ENCODE data around the gene LLGL2.

Gene LLGL2

DNA sequence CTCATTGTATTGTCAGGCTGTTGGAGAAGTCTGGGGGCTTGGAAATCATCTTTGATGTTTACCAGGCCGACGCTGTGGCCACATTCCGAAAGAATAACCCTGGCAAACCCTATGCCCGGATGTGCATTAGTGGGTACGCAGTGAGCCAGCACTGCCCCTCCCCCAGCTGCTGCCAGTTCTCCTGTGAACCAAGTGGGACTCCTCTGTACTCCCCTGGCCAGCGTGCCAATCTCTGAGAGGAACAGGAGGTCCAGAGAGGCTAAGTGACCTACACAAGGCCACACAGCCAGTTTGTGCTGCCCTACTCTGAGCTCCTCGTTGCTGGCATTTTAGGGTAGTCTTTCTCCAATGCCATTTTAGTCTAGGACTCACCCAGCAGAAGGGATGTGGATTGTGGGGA, 1.9 kb upstream of the LLGL2 start:
- no peak for DNase-seq (ENCODE audit: low spot score)

DNA sequence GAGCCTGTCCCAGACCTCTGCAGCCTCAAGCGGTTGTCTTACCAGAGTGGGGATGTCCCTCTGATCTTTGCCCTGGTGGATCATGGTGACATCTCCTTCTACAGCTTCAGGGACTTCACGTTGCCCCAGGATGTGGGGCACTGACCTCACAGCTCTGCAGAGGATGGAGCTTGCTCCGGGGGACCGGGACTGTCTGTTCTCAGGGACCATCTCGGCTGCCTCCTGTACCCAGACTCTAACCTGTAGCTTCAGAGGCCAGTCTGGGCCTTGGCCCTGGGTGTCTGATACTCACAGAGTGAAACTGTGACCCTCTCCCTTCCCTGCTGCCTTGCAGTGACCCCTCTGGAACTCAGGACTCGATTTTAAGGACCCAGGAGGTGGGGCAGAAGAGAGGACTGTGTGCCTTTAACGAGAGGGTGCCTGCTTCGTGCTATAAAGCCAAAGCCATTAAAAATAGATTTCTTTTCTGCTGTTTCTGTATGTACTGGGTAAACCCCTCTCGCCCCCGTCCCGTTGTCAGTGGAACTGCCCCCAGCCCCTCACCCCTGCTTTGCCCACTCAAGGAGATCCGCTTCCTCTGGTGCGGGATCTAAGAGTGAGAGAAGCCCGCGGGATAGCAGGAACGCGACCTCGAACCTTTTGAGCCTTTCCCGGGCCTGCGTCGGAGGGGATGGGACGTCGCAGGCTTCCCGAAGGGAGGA, 1.1 kb upstream of the LLGL2 start:
- no peak for DNase-seq (ENCODE audit: low spot score)

DNA sequence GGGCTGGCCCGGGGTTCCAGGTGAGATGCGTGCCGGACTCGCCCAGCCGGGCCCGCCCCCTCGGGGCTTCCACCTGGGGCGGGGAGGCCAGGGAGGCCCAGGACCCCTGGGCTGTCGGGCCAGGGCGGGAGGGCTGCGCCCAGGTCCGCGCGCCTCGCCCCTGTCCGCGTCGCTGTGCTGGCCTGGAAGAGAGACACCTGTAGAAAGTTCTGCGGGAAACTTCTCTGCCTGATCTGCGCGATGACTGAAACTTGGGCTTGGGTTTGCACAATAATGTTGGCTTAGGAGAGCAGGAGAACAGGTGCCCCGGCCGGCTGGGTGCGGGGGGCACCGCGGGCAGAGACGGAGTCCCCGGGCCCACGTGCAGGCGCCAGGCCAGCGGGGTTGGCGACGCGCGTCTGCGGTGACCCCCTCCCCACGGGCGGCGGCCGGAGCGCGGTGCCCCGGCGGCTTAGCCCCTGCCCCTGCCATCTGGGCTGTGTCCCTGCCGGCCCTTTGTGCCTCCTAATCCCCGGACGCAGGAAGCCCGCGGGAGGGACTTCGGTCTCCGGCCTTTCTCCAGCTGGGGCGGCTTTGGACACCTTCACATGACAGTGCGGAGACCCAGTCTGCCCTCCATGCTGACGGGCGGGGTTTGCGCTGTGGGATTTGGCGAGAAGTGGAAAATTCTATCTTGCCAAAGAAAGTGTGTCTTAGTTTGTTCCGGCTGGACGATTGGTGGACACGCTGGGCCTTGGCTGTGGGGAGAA, 483 bp downstream of the LLGL2 start:
- no peak for DNase-seq (ENCODE audit: low spot score)

DNA sequence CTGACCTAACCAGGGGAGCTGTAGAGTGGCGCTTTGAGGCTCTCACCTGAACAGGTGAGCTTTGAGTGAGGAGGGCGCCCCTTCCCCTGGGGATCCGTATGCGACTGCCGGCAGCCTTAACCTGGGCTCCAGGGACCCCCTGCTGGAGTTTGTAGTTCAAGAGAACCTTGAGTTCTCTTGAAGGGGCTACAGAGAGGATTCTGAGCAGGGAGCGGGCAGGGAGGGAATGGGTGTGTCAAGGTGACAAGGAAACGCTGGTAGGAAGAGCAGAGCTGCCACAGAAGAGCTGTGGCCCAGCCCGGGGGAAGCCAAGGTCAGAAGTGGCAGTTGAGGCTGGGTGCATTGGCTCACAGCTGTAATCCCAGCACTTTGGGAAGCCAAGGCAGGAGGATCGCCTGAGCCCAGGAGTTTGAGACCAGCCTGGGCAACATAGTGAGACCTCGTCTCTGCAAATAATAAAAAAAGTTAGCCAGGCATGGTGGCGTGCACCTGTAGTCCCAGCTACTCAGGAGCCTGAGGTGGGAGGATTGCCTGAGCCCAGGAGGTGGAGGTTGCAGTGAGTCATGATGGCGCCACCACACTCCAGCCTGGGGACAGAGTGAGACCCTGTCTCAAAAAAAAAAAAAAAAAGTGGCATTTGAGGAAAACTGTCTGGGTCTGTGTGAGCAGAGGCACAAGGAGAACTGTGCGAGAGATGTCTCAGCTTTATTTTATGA, 1.2 kb downstream of the LLGL2 start:
- no peak for DNase-seq (ENCODE audit: low spot score)

DNA sequence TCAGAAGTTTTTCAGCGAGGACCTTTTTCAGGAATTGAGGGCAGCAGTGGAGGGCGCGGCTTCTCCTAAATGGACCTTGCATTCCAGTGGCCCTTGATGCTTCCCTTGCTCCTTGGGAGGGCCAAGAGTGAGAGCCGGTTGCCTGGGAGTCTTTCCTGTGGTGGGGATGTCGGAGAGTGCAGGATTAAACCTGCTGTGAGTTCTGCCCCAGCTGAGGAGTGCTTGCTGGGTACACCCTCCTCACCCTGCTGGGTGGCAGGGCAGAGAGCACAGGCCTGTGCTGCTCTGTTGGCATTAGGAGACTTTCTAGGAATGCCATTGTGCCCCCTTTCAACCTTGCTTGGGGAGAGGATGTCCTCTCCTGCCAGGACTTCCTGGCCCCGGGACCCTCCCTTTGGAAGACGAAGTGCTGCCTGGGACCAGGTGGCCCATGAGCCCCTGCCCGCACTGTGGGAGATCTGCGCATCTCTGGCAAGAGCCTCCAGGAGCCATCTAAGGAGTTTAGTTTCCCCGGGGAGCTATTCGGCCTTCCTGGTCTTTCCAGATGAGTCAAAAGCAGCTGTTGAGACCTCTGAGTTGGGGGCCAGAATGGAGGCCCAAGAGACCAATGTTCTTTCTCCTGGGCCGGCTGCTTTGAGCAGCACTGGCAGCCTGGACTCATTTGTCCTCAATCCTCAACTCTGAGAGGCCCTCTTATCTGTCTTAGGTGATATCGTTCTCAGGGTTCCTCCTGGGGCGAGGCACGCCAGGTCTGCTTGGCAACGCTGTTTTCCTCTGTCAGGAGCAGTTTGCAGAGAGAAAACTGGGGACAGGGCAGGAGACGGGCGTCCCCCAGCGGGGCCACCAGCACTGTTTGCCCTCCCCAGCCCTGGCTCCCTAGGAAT, 5.6 kb downstream of the LLGL2 start:
- no peak for DNase-seq (ENCODE audit: low spot score)

DNA sequence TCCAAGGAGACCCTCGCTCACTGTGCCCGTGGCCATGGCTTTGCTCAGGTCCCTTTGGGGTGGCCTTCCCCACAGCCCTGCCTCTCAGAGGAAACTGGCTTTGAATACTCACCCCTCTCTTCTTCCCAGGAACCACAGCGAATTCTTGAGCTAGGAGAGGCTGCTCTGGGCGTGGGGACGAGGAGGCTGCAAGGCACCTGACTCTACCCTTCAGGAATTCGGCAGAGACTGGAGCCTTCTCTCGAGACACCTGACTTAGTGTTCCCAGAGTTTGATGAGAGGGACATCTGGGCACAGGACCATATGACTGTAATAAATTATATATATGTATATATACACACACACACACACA, 6.2 kb downstream of the LLGL2 start:
- no peak for DNase-seq (ENCODE audit: low spot score)

DNA sequence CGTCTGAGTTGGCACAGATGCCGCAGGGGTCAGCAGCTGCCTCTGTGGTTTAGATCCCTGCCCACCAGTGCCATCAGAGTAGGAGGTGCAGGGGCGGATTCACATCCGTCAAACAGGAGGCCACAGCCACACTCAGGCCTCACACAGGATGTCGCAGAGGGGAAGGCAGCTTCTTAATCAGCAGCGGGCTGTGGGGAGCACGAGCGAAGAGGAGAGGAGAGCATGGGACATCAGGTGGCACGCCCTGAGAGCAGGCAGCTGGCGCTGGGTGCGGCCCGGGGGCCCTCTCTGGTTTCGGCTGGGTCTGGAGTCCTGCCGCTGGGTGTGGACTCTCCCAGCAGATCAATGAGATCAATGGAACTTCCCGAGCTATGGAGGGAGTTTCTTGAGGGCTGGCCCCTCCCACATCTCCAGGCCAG, 9.6 kb downstream of the LLGL2 start:
- no peak for DNase-seq (ENCODE audit: low spot score)

DNA sequence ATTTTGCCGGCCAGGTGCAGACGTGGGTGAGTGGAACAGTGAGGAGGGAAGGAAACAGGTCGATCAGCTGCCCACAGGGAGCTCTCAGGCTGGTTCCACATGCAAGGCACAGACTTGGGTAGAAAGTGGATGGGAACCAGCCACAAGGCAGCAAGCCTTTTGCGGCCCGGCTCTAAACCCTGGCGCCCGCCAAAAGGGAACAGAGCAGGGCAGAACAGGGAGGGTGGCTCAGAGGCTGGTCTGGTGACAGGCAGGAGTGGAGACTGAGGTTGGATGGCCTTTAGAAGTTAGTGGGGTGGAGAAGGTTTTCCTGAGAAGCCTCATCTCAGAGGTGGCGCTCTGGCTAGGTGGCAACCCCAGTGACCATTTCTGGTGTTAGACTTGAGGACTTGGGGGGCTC, 10.4 kb downstream of the LLGL2 start:
- no peak for DNase-seq (ENCODE audit: low spot score)

DNA sequence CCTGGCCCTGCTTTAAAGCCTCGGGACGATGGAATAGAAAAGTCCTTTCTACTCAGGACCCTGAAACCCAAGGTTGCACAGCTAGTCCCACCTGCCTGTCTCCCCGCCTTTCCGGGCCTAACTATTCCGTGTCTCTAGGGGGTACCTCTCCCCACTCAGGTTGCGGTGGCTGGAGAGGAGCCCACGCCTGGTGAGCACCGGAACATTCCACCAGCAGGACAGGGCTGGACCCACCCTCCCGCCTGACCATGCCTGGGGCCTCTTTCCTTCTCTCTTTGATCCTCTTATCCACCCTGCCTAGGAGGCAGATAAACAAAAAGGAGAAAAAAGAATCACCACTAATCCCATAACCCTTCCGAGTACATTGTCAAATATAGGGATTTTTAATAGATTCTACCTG, 10.9 kb downstream of the LLGL2 start:
- DNase-seq (ENCODE audit: low spot score), result no peak

DNA sequence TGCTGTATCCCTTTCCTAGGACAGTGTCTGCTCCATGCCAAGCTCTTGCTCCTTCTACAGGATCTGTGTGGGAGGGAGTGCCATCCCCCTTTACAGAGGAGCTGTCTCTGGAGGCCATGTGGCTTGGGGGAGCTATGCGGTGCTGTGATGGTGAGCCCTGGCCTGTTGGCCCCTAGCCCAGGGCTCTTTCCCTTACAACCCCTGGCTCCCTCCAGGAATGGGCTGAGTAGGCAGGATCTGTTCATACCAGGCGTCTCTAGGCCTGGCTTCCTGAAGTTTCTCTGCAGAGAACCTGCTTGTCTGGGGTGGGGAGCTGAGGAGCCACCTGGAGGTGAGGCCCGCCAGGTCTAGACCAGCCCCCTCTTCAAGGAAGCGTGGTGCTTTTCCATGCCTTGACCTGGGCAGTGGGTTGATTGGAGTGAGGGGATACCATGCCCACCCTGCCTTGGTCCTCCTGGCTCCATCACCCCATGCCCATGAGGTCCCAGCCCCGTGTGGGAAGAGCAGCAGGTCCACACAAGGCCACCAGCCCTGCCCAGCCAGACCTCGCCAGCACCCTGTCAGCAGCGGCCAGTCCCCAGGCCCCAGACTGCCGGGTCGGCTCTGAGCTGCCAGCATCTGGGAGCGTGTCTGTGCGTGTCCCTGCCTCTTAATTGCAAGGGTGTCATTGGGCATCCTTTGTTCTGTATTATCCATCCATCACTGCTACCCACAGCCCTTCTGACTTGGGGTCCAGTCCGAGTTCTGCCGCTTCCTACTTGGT, 14.7 kb downstream of the LLGL2 start:
- no peak for DNase-seq (ENCODE audit: low spot score)

DNA sequence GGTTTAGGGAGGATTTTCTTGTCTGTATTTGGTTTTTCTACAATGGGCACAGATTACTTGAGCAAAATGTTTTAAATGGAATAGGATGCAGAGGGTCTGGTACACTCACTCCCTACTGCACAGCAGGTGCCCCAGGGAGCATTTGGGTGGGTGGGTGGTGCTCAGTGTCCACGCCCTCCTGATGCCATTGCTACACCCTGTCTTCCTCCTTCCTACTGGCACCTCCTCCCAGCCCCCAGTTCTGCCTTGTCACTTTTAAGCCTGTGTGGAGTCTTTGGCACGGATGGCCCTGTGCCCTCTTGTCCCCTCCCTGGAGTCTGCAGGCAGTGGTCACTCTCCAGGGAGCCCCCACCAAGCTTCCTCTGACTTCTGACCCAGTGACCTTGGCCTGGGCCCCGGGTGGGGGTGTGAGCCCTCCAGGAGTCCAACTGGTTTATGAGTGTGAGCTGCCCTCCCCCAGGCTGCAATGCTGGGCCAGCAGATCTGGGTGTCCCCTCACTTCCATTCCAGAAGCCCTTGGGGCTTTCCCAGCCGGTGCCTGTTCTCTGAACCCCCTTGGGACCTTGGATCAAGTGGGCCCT, 15.5 kb downstream of the LLGL2 start:
- no peak for DNase-seq (ENCODE audit: low spot score)

DNA sequence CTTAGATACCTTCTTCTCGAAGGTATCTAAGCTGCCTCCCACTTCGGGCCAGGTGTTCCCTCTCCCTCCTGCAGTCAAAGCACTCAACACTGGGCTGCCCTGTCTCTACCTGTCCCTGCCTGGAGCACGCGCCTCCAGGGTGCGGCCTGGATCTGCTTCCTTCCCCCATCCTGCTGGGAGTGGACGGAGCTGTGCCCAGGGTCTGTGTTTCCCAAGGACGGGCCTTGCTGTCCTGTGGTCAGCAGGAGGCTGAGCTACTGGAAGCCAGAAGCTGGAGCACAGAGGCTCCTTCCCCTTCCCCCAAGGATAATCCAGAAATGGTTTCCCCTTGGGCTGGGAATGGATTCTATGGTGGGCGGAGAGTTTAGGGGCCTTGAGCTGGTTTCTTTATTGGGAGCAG, 16.7 kb downstream of the LLGL2 start:
- DNase-seq (ENCODE audit: low spot score), result no peak

DNA sequence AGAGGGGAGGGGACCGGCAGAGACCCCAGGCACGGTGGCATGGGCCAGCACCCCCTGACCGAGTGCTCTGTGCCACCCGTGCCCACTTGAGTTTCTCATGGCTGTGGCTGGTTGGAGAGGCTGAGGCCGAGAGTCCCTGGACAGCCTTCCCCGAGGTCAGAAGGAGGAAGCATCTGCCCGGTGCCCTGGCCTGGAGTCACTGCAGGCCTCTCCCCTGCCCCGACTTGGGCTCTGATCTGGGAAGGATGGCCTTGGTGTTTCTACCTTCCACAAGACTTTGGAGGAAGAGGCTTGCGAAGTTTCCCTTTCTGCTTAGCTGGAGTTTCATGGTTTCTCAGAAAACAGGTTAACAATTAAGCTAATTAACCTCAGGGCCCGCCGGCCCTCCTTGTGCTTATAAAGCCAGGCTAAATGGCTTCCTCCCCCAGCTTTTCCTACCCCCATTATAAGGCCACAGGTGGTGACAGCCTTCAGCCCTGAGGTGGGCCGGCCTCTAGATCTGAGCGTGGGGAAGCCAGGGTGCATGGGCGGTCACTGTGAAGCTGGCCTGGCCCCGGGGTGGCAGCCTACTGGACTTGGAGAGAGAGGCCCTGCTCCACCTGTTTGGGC, 17.3 kb downstream of the LLGL2 start:
- no peak for DNase-seq (ENCODE audit: low spot score)

DNA sequence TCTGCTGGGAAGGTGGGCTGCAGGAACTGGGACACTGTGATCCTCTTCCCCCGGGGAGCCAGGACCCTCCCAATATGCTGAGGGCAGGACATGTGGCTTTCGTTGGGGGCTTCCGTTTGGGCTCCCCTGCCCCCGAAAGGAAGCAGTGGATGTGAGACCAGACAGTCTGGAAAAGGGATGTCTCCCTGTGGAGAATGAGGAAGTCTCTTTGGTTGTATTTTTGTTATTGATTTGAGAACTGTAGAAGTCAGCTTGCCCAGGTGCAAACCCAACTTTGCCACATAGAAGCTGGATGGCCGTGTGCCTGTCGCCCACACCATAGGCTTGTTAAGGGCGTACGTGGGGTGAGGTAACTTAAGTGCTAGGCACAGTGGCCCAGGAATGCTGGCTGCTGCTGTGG, 18.8 kb downstream of the LLGL2 start:
- no peak for DNase-seq (ENCODE audit: low spot score)

DNA sequence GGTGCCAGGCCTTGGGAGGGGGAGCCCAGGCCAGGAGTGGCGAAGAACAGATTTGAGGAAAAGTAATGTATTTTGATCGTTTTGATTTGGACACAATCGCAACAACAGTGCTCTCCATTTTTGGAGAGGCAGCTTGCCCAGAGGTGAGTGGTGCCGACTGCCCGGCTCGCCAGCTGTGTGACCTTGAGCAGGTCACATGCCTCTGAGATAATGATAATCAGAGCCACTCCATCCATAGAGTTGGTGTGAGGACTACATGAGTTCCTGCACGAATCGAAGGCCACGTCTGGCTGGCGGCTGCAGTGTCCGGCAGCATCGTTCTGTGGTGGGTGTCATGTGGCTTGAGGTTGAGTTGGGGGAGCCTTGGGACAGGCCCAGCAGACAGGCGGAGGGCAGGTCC, 20.7 kb downstream of the LLGL2 start:
- DNase-seq (ENCODE audit: low spot score), result no peak

DNA sequence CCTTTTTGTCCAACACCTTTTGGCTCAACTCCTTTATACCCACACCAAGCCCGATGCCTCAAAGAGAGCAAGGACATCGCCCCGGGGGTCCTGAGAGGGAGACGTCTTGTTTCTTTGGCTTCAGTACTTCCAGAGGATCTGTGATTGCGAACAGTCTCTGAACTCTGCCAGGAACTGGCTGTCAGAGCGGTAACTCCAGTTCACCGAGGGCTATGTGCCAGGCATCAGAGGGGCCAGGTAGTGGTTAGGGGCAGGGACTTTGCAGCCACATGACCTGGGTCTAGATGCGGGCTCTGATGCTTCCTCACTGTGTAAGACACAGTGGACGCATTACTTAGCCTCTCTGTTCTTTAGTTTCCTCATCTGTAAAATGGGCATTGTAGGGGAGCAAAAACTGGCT, 21.6 kb downstream of the LLGL2 start:
- no peak for DNase-seq (ENCODE audit: low spot score)

DNA sequence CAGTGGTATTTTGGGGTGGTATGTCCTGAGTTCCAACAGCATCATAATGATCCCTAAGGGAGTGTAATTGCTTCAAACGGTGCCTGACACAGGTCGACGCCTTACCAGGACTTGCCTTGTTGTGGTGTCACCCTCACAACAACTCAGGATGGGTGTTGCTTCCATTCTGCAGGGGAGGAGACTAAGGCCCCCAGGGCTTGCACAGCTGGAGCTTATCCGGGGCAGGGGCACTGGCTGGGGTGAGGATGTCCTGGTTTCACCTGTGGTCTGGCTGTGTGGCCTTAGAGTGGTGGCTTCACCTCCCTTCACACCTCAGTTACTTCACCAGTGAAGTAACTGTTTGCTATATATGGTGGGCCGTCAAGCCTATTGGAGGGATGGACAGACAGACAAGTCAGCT, 23.3 kb downstream of the LLGL2 start:
- DNase-seq (ENCODE audit: low spot score), result no peak

DNA sequence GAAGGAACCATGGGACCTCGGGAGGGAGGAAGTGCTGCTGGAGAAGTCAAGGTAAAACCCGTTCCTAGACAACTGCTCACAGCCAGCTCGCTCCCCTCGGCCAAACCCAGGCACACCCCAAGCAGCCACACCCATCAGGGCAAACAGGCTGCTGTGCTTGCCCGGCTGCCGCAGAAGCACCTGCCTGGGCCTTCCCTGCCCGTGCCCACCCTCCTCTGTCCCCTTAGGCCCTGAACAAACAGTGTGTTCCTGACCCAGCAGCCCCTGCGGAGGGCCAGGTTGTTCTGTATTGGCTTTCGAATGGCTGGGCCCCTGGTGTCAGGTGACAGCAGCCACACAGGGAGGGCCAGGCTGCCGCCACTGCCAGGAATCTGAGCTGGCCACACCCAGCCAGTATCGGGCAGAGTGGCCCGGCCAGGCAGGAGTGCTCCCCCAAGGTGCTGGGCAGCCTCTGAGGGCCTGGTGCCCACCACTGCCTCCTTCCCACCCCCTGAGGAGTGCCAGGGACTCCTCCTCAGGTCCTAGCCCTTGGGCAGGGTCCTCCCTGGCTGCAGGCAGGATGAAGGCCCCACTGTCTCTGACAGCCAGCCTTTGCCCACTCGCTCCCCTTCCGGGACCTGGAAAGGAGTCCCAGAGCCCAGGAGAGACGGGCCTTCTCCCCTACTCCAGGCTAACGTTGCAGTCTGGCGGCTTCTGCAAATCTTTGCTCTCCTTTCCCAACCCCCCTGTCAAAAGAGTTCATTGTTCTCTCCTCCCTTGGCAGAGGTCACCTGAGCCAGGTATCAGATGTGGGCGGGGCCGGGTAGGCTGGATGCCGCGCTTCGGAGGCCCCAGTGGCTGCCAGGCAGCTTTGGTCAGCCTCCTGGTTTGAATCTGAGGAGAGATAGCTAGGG, 24.0 kb downstream of the LLGL2 start:
- no peak for DNase-seq (ENCODE audit: low spot score)

DNA sequence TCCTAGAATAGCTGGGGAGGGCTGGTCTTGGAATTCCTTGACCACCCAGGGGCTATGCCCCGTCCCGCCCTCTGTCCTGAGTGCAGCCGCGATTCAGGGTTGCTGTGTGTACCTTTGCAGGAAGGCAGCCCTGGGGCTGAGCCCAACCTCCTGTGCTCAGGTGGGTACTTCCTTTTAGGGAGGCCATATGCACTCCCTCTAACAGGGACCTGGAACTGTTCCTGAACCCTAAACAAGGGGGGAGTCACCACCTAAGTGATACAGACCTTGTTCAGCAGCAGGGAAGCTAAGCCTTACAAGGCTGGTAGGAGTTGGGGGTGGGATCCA, 24.6 kb downstream of the LLGL2 start:
- no peak for DNase-seq (ENCODE audit: low spot score)

DNA sequence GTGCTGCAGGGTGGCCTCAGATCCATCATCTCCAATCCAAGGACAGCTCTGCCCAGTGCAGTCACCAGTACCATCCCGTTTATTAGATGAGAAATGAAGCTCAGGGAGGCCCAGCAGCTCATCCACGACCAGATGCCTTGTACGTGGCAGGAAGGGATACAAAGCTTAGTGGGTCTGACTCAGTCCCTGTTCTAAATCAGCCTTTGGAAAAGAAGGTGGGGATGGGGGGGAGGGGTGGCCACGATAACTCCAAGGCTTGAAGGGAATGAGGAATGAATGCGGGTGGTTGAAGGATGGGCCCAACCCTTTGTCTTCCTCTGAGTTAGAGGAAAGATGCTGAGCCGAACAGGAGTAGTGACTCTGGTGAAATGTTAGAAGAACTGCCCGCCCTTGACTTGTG, 25.8 kb downstream of the LLGL2 start:
- DNase-seq (ENCODE audit: low spot score), result no peak
